A549 (cell line): ENCODE data around the gene DPF1. TPM values are rescaled to one million over a fixed set of nuclear protein-coding genes. Genes with fewer than 3 reads are reported as not detected.
A peak's percentile ranks its signal among the peaks of the same experiment; 100 is the strongest.

Experiments
- BHLHE40 ChIP-seq: IDR thresholded peaks from 2 replicates; pipeline ENCODE4 v1.6.1; 2012; ENCODE audit warnings: low read depth, low read length, inconsistent platforms
- CHD2 ChIP-seq: fragments of 150-350 bp; IDR thresholded peaks from 2 replicates; pipeline ENCODE4 v1.6.1; 2014; ENCODE audit warnings: low read length; ENCODE audit not compliant: partially characterized antibody
- CTCF ChIP-seq: fragments of >200 bp; sonication (Bioruptor Twin); formaldehyde crosslinking; IDR thresholded peaks from 3 replicates; pipeline ENCODE4 v1.5.1; 2016
- EHMT2 ChIP-seq: fragments of 200-600 bp; sonication (generic); IDR thresholded peaks from 2 replicates; pipeline ENCODE4 v1.6.1; 2016; ENCODE audit warnings: antibody characterized with exemption, low read depth, mild to moderate bottlenecking, moderate library complexity
- EP300 ChIP-seq, 2 experiments: fragments of >200 bp; sonication (Bioruptor Twin); formaldehyde crosslinking; IDR thresholded peaks; 2 replicates in 1 of 2; 3 replicates in 1 of 2; pipeline ENCODE4 v1.6.1; 2016 to 2017
- ESRRA ChIP-seq: fragments of 150-350 bp; IDR thresholded peaks from 2 replicates; pipeline ENCODE4 v1.6.1; 2014; ENCODE audit warnings: mild to moderate bottlenecking, low read length, borderline replicate concordance
- FOSB ChIP-seq: fragments of 250-450 bp; sonication (Bioruptor Pico); IDR thresholded peaks from 2 replicates; pipeline ENCODE4 v1.5.0; 2020; ENCODE audit warnings: mild to moderate bottlenecking, moderate library complexity
- FOSL2 ChIP-seq, 2 experiments: fragments of 450-650 bp in 1 of 2; fragments of >200 bp in 1 of 2; sonication (Bioruptor Twin) in 1 of 2; formaldehyde crosslinking; IDR thresholded peaks; 2 replicates each; pipeline versions ENCODE4 v1.5.0 to v1.6.1; 2016 to 2020; ENCODE audit warnings: mild to moderate bottlenecking in 1 of 2, moderate library complexity in 1 of 2
- FOXS1 ChIP-seq: fragments of 250-450 bp; sonication (Bioruptor Pico); IDR thresholded peaks from 2 replicates; pipeline ENCODE4 v1.5.0; 2020; ENCODE audit warnings: mild to moderate bottlenecking, moderate library complexity
- HEYL ChIP-seq: fragments of 250-450 bp; sonication (Bioruptor Pico); IDR thresholded peaks from 2 replicates; pipeline ENCODE4 v1.8.0; 2021; ENCODE audit warnings: mild to moderate bottlenecking, moderate library complexity
- JUNB ChIP-seq: fragments of >200 bp; sonication (Bioruptor Twin); formaldehyde crosslinking; IDR thresholded peaks from 2 replicates; pipeline ENCODE4 v1.6.1; 2016
- MAFK ChIP-seq: fragments of 450-650 bp; IDR thresholded peaks from 2 replicates; pipeline ENCODE4 v1.6.1; 2014; ENCODE audit not compliant: partially characterized antibody
- PBX3 ChIP-seq: IDR thresholded peaks from 2 replicates; pipeline ENCODE4 v1.6.1; 2012
- RFX5 ChIP-seq: fragments of 450-650 bp; IDR thresholded peaks from 2 replicates; pipeline ENCODE4 v1.7.1; 2014; ENCODE audit warnings: antibody characterized with exemption, mild to moderate bottlenecking, moderate library complexity
- SREBF2 ChIP-seq: fragments of 450-650 bp; IDR thresholded peaks from 2 replicates; pipeline ENCODE4 v1.6.1; 2014; ENCODE audit warnings: mild to moderate bottlenecking, moderate library complexity
- TFCP2L1 ChIP-seq: fragments of 250-450 bp; sonication (Bioruptor Pico); IDR thresholded peaks from 2 replicates; pipeline ENCODE4 v1.5.0; 2021; ENCODE audit warnings: mild to moderate bottlenecking
- ZNF302 ChIP-seq: fragments of 250-450 bp; sonication (Bioruptor Pico); IDR thresholded peaks from 2 replicates; pipeline ENCODE4 v1.9.0; 2021; ENCODE audit warnings: inconsistent platforms, mild to moderate bottlenecking, moderate library complexity
- ZSCAN20 ChIP-seq: fragments of 250-450 bp; sonication (Bioruptor Pico); IDR thresholded peaks from 2 replicates; pipeline ENCODE4 v1.8.0; 2022; ENCODE audit warnings: mild to moderate bottlenecking, moderate library complexity
- polyA plus RNA-seq, 4 experiments: library from polyadenylated mRNA; depleted of rRNA in 3 of 4; stranded (reverse); fragments of >200 nt; fragmentation: RNase III in 1 of 4; extraction: RNeasy Plus Mini Kit Qiagen cat#74134 plus additional on column Dnase treatment in 1 of 4; gene quantifications; 2 replicates in 3 of 4; 3 replicates in 1 of 4; pipeline ENCODE4 v1.2.3, GENCODE V29; 2011 to 2017
- TF ChIP-seq, protein P1 (sequence below): fragments of 150-350 bp; IDR thresholded peaks from 2 replicates; pipeline ENCODE4 v1.6.1; 2014; ENCODE audit warnings: low read depth, mild to moderate bottlenecking, low read length
- TF ChIP-seq, protein P2 (sequence below): IDR thresholded peaks from 2 replicates; pipeline ENCODE4 v1.6.1; 2012; ENCODE audit warnings: low read depth, borderline replicate concordance
- TF ChIP-seq, protein P3 (sequence below): fragments of >200 bp; sonication (Bioruptor Twin); formaldehyde crosslinking; IDR thresholded peaks from 3 replicates; pipeline ENCODE4 v1.6.1; 2016
- TF ChIP-seq, protein P4 (sequence below): fragments of 250-450 bp; sonication (Bioruptor Pico); IDR thresholded peaks from 2 replicates; pipeline ENCODE4 v1.5.0; 2020; ENCODE audit warnings: low read depth, mild to moderate bottlenecking, moderate library complexity

Gene DPF1
- polyA plus RNA-seq, 2 of the 4 experiments (the other 2 are of a cell fraction) = 2.1 to 6.8 TPM

- TF ChIP-seq EP300 (IDR thresholded peaks at IDR 0.05) (no peak), ESRRA (no peak), PBX3 (no peak), HEYL (no peak), ZNF302 (CRISPR knock-in tag) (no peak), CHD2 (peak; percentile 47), FOSB (CRISPR knock-in tag) (0 out of 2 replicates have a peak, but pooled peaks have one; percentile 16), FOSL2 (IDR thresholded peaks at IDR 0.05) (no peak), FOSL2 (CRISPR knock-in tag; IDR thresholded peaks at IDR 0.05) (peak; percentile 31), TFCP2L1 (CRISPR knock-in tag) (no peak), CTCF (peak; percentile 42), SREBF2 (no peak), JUNB (no peak), RFX5 (no peak), FOXS1 (0 out of 2 replicates have a peak, but pooled peaks have one; percentile 28), ZSCAN20 (CRISPR knock-in tag) (no peak), BHLHE40 (no peak), MAFK (no peak), EHMT2 (no peak)
- TF ChIP-seq, protein P1, sequence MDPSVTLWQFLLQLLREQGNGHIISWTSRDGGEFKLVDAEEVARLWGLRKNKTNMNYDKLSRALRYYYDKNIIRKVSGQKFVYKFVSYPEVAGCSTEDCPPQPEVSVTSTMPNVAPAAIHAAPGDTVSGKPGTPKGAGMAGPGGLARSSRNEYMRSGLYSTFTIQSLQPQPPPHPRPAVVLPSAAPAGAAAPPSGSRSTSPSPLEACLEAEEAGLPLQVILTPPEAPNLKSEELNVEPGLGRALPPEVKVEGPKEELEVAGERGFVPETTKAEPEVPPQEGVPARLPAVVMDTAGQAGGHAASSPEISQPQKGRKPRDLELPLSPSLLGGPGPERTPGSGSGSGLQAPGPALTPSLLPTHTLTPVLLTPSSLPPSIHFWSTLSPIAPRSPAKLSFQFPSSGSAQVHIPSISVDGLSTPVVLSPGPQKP = no peak
- TF ChIP-seq, protein P2, sequence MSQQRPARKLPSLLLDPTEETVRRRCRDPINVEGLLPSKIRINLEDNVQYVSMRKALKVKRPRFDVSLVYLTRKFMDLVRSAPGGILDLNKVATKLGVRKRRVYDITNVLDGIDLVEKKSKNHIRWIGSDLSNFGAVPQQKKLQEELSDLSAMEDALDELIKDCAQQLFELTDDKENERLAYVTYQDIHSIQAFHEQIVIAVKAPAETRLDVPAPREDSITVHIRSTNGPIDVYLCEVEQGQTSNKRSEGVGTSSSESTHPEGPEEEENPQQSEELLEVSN = no peak
- TF ChIP-seq, protein P3, sequence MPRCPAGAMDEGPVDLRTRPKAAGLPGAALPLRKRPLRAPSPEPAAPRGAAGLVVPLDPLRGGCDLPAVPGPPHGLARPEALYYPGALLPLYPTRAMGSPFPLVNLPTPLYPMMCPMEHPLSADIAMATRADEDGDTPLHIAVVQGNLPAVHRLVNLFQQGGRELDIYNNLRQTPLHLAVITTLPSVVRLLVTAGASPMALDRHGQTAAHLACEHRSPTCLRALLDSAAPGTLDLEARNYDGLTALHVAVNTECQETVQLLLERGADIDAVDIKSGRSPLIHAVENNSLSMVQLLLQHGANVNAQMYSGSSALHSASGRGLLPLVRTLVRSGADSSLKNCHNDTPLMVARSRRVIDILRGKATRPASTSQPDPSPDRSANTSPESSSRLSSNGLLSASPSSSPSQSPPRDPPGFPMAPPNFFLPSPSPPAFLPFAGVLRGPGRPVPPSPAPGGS = no peak
- TF ChIP-seq, protein P4, sequence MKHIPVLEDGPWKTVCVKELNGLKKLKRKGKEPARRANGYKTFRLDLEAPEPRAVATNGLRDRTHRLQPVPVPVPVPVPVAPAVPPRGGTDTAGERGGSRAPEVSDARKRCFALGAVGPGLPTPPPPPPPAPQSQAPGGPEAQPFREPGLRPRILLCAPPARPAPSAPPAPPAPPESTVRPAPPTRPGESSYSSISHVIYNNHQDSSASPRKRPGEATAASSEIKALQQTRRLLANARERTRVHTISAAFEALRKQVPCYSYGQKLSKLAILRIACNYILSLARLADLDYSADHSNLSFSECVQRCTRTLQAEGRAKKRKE (CRISPR knock-in tag) = 0 out of 2 replicates have a peak, but pooled peaks have one; percentile 15
These were observed at the start of gene DPF1 (continued) for GRCh38 chr19:38224014-38224862.
